Mesodermal cell (in vitro differentiated cells): ENCODE measurements around the gene RALGAPB.
A peak's percentile ranks its signal among the peaks of the same experiment; 100 is the strongest.
"Not testable (repeated sequence)": the region's sequence is repeated elsewhere in the genome, so short reads cannot be mapped to it uniquely, and the experiment has no call there.

Experiments
- H3K27ac ChIP-seq: 2 replicates; pipeline ENCODE4 v1.7.0; 2013; ENCODE audit warnings: mild to moderate bottlenecking, low read depth, low read length, moderate library complexity; ENCODE audit not compliant: severe bottlenecking
- H3K36me3 ChIP-seq: 2 replicates; pipeline ENCODE4 v1.7.1; 2013; ENCODE audit warnings: mild to moderate bottlenecking, low read length, moderate library complexity; ENCODE audit not compliant: control insufficient read depth, insufficient read depth
- H3K4me1 ChIP-seq: one replicate; pipeline ENCODE4 v1.7.1; 2013; ENCODE audit warnings: mild to moderate bottlenecking, low read length; ENCODE audit not compliant: insufficient read depth, control insufficient read depth, poor library complexity, severe bottlenecking
- H3K4me3 ChIP-seq: 2 replicates; pipeline ENCODE4 v1.7.0; 2013; ENCODE audit warnings: low read length, control low read depth, mild to moderate bottlenecking; ENCODE audit not compliant: insufficient read depth, poor library complexity, severe bottlenecking; ENCODE audit errors: extremely low read depth
- H3K9me3 ChIP-seq: 2 replicates; pipeline ENCODE4 v1.7.1; 2013; ENCODE audit warnings: mild to moderate bottlenecking, low read length, moderate library complexity; ENCODE audit not compliant: control insufficient read depth
- WGBS, 2 experiments: methylation state at CpG; one replicate each; pipeline ENCODE4 v1.1.5; 2013; ENCODE audit warnings: missing lambda C conversion rate in 2 of 2; ENCODE audit not compliant: insufficient coverage in 2 of 2; 5-methylcytosine and 5-hydroxymethylcytosine counted together

Gene RALGAPB

GRCh38 chr20:38461167-38461566 lies 11.5 kb upstream of the RALGAPB start:
- not testable (repeated sequence) for H3K27ac ChIP-seq, H3K9me3 ChIP-seq, H3K4me3 ChIP-seq, H3K4me1 ChIP-seq, H3K36me3 ChIP-seq
- WGBS, 2 experiments, result 100% methylated on average over 1 of the region's 33 CpGs; no CpG with 5 or more reads in 1 of the 2 experiments

- H3K9me3 ChIP-seq, H3K4me1 ChIP-seq, H3K27ac ChIP-seq, H3K36me3 ChIP-seq, H3K4me3 ChIP-seq: not testable (repeated sequence)
- WGBS, 2 experiments, result 96 to 100% methylated on average over 7 to 11 of the region's 30 CpGs
These were observed 11.1 kb upstream of the RALGAPB start for GRCh38 chr20:38461569-38461968.

GRCh38 chr20:38466171-38466570 lies 6.5 kb upstream of the RALGAPB start:
- Histone ChIP-seq H3K4me1 (no peaks in the 10 kb centered on the region), H3K27ac (no peak overlapping the region), H3K4me3 (no peak overlapping the region), H3K9me3 (no peaks in the 10 kb centered on the region), H3K36me3 (no peaks in the 10 kb centered on the region)
- 88 to 100% methylated on average over 1 to 2 of the region's 2 CpGs for WGBS, 2 experiments

- 80 to 96% methylated on average over 3 of the region's 3 CpGs for WGBS, 2 experiments
- no peak overlapping the region for H3K4me3 ChIP-seq
- H3K9me3 ChIP-seq, result no peaks in the 10 kb centered on the region
- H3K36me3 ChIP-seq, result no peaks in the 10 kb centered on the region
- H3K27ac ChIP-seq, result no peak overlapping the region
- H3K4me1 ChIP-seq, result no peaks in the 10 kb centered on the region
These were observed 5.7 kb upstream of the RALGAPB start for GRCh38 chr20:38466983-38467382.

GRCh38 chr20:38471245-38471644 lies 1.4 kb upstream of the RALGAPB start:
- Histone ChIP-seq H3K4me1 (peaks cover 6% of the 10 kb centered on the region), H3K36me3 (peaks cover 7% of the 10 kb centered on the region), H3K4me3 (no peak overlapping the region), H3K27ac (no peak overlapping the region), H3K9me3 (no peaks in the 10 kb centered on the region)
- WGBS, 2 experiments, result no CpG with 5 or more reads among the region's 1 CpG

GRCh38 chr20:38471987-38472512 lies 593 bp upstream of the RALGAPB start:
- H3K9me3 ChIP-seq, result no peaks in the 10 kb centered on the region
- H3K4me3 ChIP-seq, result peak overlapping the region; percentile 78
- no peak overlapping the region for H3K27ac ChIP-seq
- H3K36me3 ChIP-seq, result peaks cover 9% of the 10 kb centered on the region
- 55 to 65% methylated on average over 10 of the region's 12 CpGs for WGBS, 2 experiments
- peaks cover 6% of the 10 kb centered on the region for H3K4me1 ChIP-seq

- Histone ChIP-seq H3K9me3 (no peaks in the 10 kb centered on the region), H3K27ac (peak overlapping the region; percentile 86), H3K36me3 (peaks cover 9% of the 10 kb centered on the region), H3K4me1 (peaks cover 6% of the 10 kb centered on the region), H3K4me3 (peak overlapping the region; percentile 78)
- 23 to 26% methylated on average over 5 to 6 of the region's 10 CpGs for WGBS, 2 experiments
These were observed 738 bp downstream of the RALGAPB start for GRCh38 chr20:38473367-38473795.

GRCh38 chr20:38477747-38478146 lies 5.1 kb downstream of the RALGAPB start:
- WGBS, 2 experiments, result 95 to 98% methylated on average over 8 of the region's 8 CpGs
- Histone ChIP-seq H3K4me3 (no peak overlapping the region), H3K36me3 (peaks cover 21% of the 10 kb centered on the region), H3K27ac (no peak overlapping the region), H3K9me3 (no peaks in the 10 kb centered on the region), H3K4me1 (peaks cover 6% of the 10 kb centered on the region)

- Histone ChIP-seq H3K36me3 (peaks cover 32% of the 10 kb centered on the region), H3K4me3 (no peak overlapping the region), H3K9me3 (no peaks in the 10 kb centered on the region), H3K4me1 (no peaks in the 10 kb centered on the region), H3K27ac (no peak overlapping the region)
- 100% methylated on average over 2 of the region's 2 CpGs; no CpG with 5 or more reads in 1 of the 2 experiments for WGBS, 2 experiments
These were observed 7.0 kb downstream of the RALGAPB start for GRCh38 chr20:38479596-38479995.

GRCh38 chr20:38485041-38485440 lies 12.4 kb downstream of the RALGAPB start:
- Histone ChIP-seq H3K4me1 (no peaks in the 10 kb centered on the region), H3K4me3 (no peak overlapping the region), H3K36me3 (peaks cover 37% of the 10 kb centered on the region), H3K9me3 (no peaks in the 10 kb centered on the region), H3K27ac (no peak overlapping the region)

- WGBS, 2 experiments, result 80% methylated on average over 2 of the region's 3 CpGs; no CpG with 5 or more reads in 1 of the 2 experiments
- Histone ChIP-seq H3K4me3 (no peak overlapping the region), H3K27ac (no peak overlapping the region), H3K4me1 (no peaks in the 10 kb centered on the region), H3K36me3 (peaks cover 50% of the 10 kb centered on the region), H3K9me3 (no peaks in the 10 kb centered on the region)
These were observed 16.5 kb downstream of the RALGAPB start for GRCh38 chr20:38489181-38489580.
